ENCODE measurements around the gene TMEM143.

Gene TMEM143

DNA sequence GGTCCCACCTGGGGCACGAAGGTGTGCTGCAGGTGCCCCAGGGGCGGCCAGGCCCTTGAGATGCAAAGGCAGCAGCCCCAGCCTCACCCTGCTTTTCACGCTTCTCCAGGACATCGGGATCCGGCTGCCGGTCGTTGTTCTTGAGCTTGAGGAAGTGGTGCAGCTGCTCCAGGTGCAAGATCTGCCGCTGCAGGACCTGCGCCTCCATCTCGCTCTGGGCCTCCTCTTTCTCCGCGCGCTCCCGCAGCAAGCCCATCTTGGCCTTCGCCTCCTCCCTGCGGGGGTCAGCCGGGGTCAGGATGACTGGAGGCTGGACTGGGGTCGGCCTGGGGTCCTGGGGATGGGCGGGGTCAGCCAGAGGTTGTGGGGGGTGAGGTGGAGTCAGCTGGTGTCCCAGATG, 59.9 kb downstream of the TMEM143 start:
- no peaks in the 10 kb centered on the region for H3K79me2 ChIP-seq (ENCODE audit: control insufficient read depth, insufficient read depth, low read length)
- H3K4me3 ChIP-seq (ENCODE audit: low read length) = no peak overlapping the region
- H2BK120ac ChIP-seq (ENCODE audit: low read depth, low read length) = no peak overlapping the region
- H3K4me1 ChIP-seq (ENCODE audit: control insufficient read depth, low read depth, low read length) = no peaks in the 10 kb centered on the region
- no peak for DNase-seq
- no peaks in the 10 kb centered on the region for H3K79me1 ChIP-seq (ENCODE audit: low read length)
- WGBS (ENCODE audit: extremely low coverage, insufficient coverage, low lambda C conversion rate) = no CpG with 5 or more reads among the region's 19 CpGs
- no peak overlapping the region for H3K4ac ChIP-seq (ENCODE audit: low read depth, low read length)
- no peak overlapping the region for H2AK5ac ChIP-seq (ENCODE audit: low read length)
- no peak overlapping the region for H4K8ac ChIP-seq (ENCODE audit: low read depth, low read length)
- H3K36me3 ChIP-seq (ENCODE audit: control insufficient read depth, insufficient read depth, low read length) = no peaks in the 10 kb centered on the region
- H3K4me2 ChIP-seq (ENCODE audit: low read length) = no peak overlapping the region
- no peaks in the 10 kb centered on the region for H3K27me3 ChIP-seq (ENCODE audit: insufficient read depth, low read length, poor library complexity)
- H3K9ac ChIP-seq (ENCODE audit: low read length) = no peak overlapping the region
- no peak overlapping the region for H4K5ac ChIP-seq (ENCODE audit: low read length)
- H2BK5ac ChIP-seq (ENCODE audit: low read length) = no peak overlapping the region
- H2BK15ac ChIP-seq (replicated peaks; ENCODE audit: low read depth) = no peak overlapping the region
- no peak overlapping the region for H3K23ac ChIP-seq (ENCODE audit: low read length)
- no peak overlapping the region for H3K27ac ChIP-seq (ENCODE audit: low read depth, low read length)
- no peak overlapping the region for H3K56ac ChIP-seq (ENCODE audit: low read length)
- no peak overlapping the region for H3K18ac ChIP-seq (ENCODE audit: low read length)

- no peak overlapping the region for H2BK120ac ChIP-seq (ENCODE audit: low read depth, low read length)
- H3K56ac ChIP-seq (ENCODE audit: low read length) = no peak overlapping the region
- DNase-seq = no peak
- no peaks in the 10 kb centered on the region for H3K79me2 ChIP-seq (ENCODE audit: control insufficient read depth, insufficient read depth, low read length)
- no peak overlapping the region for H3K4ac ChIP-seq (ENCODE audit: low read depth, low read length)
- H2AK5ac ChIP-seq (ENCODE audit: low read length) = no peak overlapping the region
- H4K5ac ChIP-seq (ENCODE audit: low read length) = no peak overlapping the region
- no peak overlapping the region for H4K8ac ChIP-seq (ENCODE audit: low read depth, low read length)
- H2BK5ac ChIP-seq (ENCODE audit: low read length) = no peak overlapping the region
- no peak overlapping the region for H3K9ac ChIP-seq (ENCODE audit: low read length)
- H3K36me3 ChIP-seq (ENCODE audit: control insufficient read depth, insufficient read depth, low read length) = no peaks in the 10 kb centered on the region
- WGBS (ENCODE audit: extremely low coverage, insufficient coverage, low lambda C conversion rate) = no CpG with 5 or more reads among the region's 13 CpGs
- no peak overlapping the region for H3K23ac ChIP-seq (ENCODE audit: low read length)
- no peak overlapping the region for H3K4me2 ChIP-seq (ENCODE audit: low read length)
- H3K4me1 ChIP-seq (ENCODE audit: control insufficient read depth, low read depth, low read length) = no peaks in the 10 kb centered on the region
- H3K27ac ChIP-seq (ENCODE audit: low read depth, low read length) = no peak overlapping the region
- no peak overlapping the region for H2BK15ac ChIP-seq (replicated peaks; ENCODE audit: low read depth)
- H3K18ac ChIP-seq (ENCODE audit: low read length) = no peak overlapping the region
- no peaks in the 10 kb centered on the region for H3K27me3 ChIP-seq (ENCODE audit: insufficient read depth, low read length, poor library complexity)
- H3K79me1 ChIP-seq (ENCODE audit: low read length) = no peaks in the 10 kb centered on the region
- no peak overlapping the region for H3K4me3 ChIP-seq (ENCODE audit: low read length)
Observed at GRCh38 chr19:48303367-48303766, 60.4 kb downstream of the TMEM143 start.

GRCh38 chr19:48302600-48302959, 61.2 kb downstream of the TMEM143 start:
- Histone ChIP-seq H3K27me3 (ENCODE audit: insufficient read depth, low read length, poor library complexity) (no peaks in the 10 kb centered on the region), H3K79me1 (ENCODE audit: low read length) (no peaks in the 10 kb centered on the region), H3K4ac (ENCODE audit: low read depth, low read length) (no peak overlapping the region), H3K4me1 (ENCODE audit: control insufficient read depth, low read depth, low read length) (no peaks in the 10 kb centered on the region), H3K56ac (ENCODE audit: low read length) (no peak overlapping the region), H3K4me2 (ENCODE audit: low read length) (no peak overlapping the region), H2BK120ac (ENCODE audit: low read depth, low read length) (no peak overlapping the region), H2BK15ac (replicated peaks; ENCODE audit: low read depth) (no peak overlapping the region), H3K79me2 (ENCODE audit: control insufficient read depth, insufficient read depth, low read length) (no peaks in the 10 kb centered on the region), H4K8ac (ENCODE audit: low read depth, low read length) (no peak overlapping the region), H4K5ac (ENCODE audit: low read length) (no peak overlapping the region), H3K36me3 (ENCODE audit: control insufficient read depth, insufficient read depth, low read length) (no peaks in the 10 kb centered on the region), H3K18ac (ENCODE audit: low read length) (no peak overlapping the region), H3K4me3 (ENCODE audit: low read length) (no peak overlapping the region), H3K23ac (ENCODE audit: low read length) (no peak overlapping the region), H2AK5ac (ENCODE audit: low read length) (no peak overlapping the region), H3K9ac (ENCODE audit: low read length) (no peak overlapping the region), H2BK5ac (ENCODE audit: low read length) (no peak overlapping the region), H3K27ac (ENCODE audit: low read depth, low read length) (no peak overlapping the region)
- WGBS (ENCODE audit: extremely low coverage, insufficient coverage, low lambda C conversion rate) = no CpG with 5 or more reads among the region's 12 CpGs
- no peak for DNase-seq

DNA sequence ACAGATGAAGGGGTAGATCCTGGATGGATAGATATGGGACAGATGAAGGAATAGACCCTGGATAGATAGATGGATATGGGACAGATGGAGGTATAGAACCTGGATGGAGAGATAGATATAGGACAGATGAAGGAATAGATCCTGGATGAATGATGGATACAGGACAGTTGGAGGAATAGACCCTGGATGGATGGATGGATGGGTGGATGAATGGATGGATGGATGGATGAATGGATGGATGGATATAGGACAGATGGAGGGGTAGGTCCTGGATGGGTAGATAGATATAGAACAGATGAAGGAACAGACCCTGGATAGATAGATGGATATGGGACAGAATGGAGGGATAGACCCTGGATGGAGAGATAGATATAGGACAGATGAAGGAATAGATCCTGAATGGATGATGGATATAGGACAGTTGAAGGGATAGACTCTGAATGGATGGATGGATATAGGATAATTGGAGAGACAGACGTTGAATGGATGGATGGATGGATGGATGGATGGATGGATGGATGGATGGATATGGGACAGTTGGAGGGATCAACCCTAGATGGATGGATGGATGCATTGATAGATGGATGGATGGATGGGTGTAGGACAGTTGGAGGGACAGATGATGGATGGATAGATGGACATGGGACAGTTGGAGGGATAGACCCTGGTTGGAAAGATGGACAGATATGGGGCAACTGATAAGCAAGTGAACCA, 61.7 kb downstream of the TMEM143 start:
- DNase-seq = no peak
- H3K4me2 ChIP-seq (ENCODE audit: low read length) = no peak overlapping the region
- H3K4ac ChIP-seq (ENCODE audit: low read depth, low read length) = no peak overlapping the region
- H3K23ac ChIP-seq (ENCODE audit: low read length) = no peak overlapping the region
- H4K5ac ChIP-seq (ENCODE audit: low read length) = no peak overlapping the region
- H2BK15ac ChIP-seq (replicated peaks; ENCODE audit: low read depth) = no peak overlapping the region
- H3K4me3 ChIP-seq (ENCODE audit: low read length) = no peak overlapping the region
- H2AK5ac ChIP-seq (ENCODE audit: low read length) = no peak overlapping the region
- H3K18ac ChIP-seq (ENCODE audit: low read length) = no peak overlapping the region
- no peaks in the 10 kb centered on the region for H3K27me3 ChIP-seq (ENCODE audit: insufficient read depth, low read length, poor library complexity)
- H3K4me1 ChIP-seq (ENCODE audit: control insufficient read depth, low read depth, low read length) = no peaks in the 10 kb centered on the region
- no peak overlapping the region for H3K9ac ChIP-seq (ENCODE audit: low read length)
- no peak overlapping the region for H3K27ac ChIP-seq (ENCODE audit: low read depth, low read length)
- no peak overlapping the region for H4K8ac ChIP-seq (ENCODE audit: low read depth, low read length)
- no peak overlapping the region for H2BK5ac ChIP-seq (ENCODE audit: low read length)
- no peaks in the 10 kb centered on the region for H3K79me2 ChIP-seq (ENCODE audit: control insufficient read depth, insufficient read depth, low read length)
- H3K36me3 ChIP-seq (ENCODE audit: control insufficient read depth, insufficient read depth, low read length) = no peaks in the 10 kb centered on the region
- no peaks in the 10 kb centered on the region for H3K79me1 ChIP-seq (ENCODE audit: low read length)
- WGBS (ENCODE audit: extremely low coverage, insufficient coverage, low lambda C conversion rate) = no CpG with 5 or more reads among the region's 1 CpG
- H3K56ac ChIP-seq (ENCODE audit: low read length) = no peak overlapping the region
- H2BK120ac ChIP-seq (ENCODE audit: low read depth, low read length) = no peak overlapping the region

DNA sequence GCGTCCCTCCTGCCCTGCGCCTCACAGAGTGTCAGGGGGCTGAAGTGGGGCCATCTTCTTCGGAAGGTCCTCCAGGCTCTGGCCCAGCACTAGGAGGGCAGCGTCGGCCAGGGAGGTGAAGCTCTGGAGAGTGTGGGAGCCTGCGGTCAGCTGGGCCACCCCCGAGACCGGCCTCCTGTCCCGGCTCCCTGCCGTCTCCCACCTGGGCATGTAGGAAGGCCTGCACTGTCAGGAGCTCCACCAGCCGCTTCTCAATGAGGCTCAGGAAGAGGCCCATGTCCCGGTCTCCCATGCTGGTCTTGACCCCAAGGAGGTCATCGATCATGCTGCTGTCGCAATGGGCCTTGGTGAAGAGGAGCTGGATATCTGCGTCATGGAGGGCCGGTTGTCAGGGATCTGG, 65.8 kb downstream of the TMEM143 start:
- Histone ChIP-seq H3K56ac (ENCODE audit: low read length) (no peak overlapping the region), H3K79me1 (ENCODE audit: low read length) (no peaks in the 10 kb centered on the region), H3K79me2 (ENCODE audit: control insufficient read depth, insufficient read depth, low read length) (no peaks in the 10 kb centered on the region), H3K4me1 (ENCODE audit: control insufficient read depth, low read depth, low read length) (no peaks in the 10 kb centered on the region), H2BK5ac (ENCODE audit: low read length) (no peak overlapping the region), H2BK120ac (ENCODE audit: low read depth, low read length) (no peak overlapping the region), H2BK15ac (replicated peaks; ENCODE audit: low read depth) (no peak overlapping the region), H3K36me3 (ENCODE audit: control insufficient read depth, insufficient read depth, low read length) (no peaks in the 10 kb centered on the region), H2AK5ac (ENCODE audit: low read length) (no peak overlapping the region), H4K8ac (ENCODE audit: low read depth, low read length) (no peak overlapping the region), H3K4me2 (ENCODE audit: low read length) (no peak overlapping the region), H3K4ac (ENCODE audit: low read depth, low read length) (no peak overlapping the region), H3K23ac (ENCODE audit: low read length) (no peak overlapping the region), H4K5ac (ENCODE audit: low read length) (no peak overlapping the region), H3K9ac (ENCODE audit: low read length) (no peak overlapping the region), H3K27me3 (ENCODE audit: insufficient read depth, low read length, poor library complexity) (no peaks in the 10 kb centered on the region), H3K27ac (ENCODE audit: low read depth, low read length) (no peak overlapping the region), H3K18ac (ENCODE audit: low read length) (no peak overlapping the region), H3K4me3 (ENCODE audit: low read length) (no peak overlapping the region)
- WGBS (ENCODE audit: extremely low coverage, insufficient coverage, low lambda C conversion rate) = no CpG with 5 or more reads among the region's 16 CpGs
- DNase-seq = no peak

Measured in mesendoderm (in vitro differentiated cells).